Stomach (tissue), 9 donors: ENCODE data around the gene RETREG2. TPM values are rescaled to one million over a fixed set of nuclear protein-coding genes. Genes with fewer than 3 reads are reported as not detected.
A peak's percentile ranks its signal among the peaks of the same experiment; 100 is the strongest.

Experiments
- DNase-seq, 2 donors: peaks; one replicate each; pipeline versions ENCODE4 v3.0.0 to v3.0.0-alpha.2; 2013 to 2019
- H3K27ac ChIP-seq, 5 donors: fragments of 200-600 bp in 4 of 5; sonication (generic) in 4 of 5; one replicate each; pipeline ENCODE4 v1.5.1; 2013 to 2019; ENCODE audit warnings: mild to moderate bottlenecking in 1 of 5, moderate library complexity in 1 of 5
- H3K27me3 ChIP-seq, 3 donors: fragments of 200-600 bp; sonication (generic); one replicate each; pipeline ENCODE4 v1.5.1; 2017 to 2019; ENCODE audit warnings: mixed run types in 1 of 3
- H3K36me3 ChIP-seq, 4 donors: fragments of 200-600 bp; sonication (generic); 1 replicate in 3 of 4; 2 replicates in 1 of 4; pipeline ENCODE4 v1.5.1; 2016 to 2019
- H3K4me1 ChIP-seq, 4 donors: fragments of 200-600 bp; sonication (generic); one replicate each; pipeline ENCODE4 v1.5.1; 2016 to 2019
- H3K4me3 ChIP-seq, 4 donors: fragments of 200-600 bp; sonication (generic) in 3 of 4; one replicate each; pipeline ENCODE4 v1.5.1; 2016 to 2019; ENCODE audit warnings: mild to moderate bottlenecking in 1 of 4
- H3K9me3 ChIP-seq, 4 donors: fragments of 200-600 bp; sonication (generic); one replicate each; pipeline ENCODE4 v1.5.1; 2016 to 2019
- CTCF ChIP-seq, 7 experiments: fragments of 450-650 bp in 4 of 7; fragments of 200-600 bp in 3 of 7; sonication (generic) in 3 of 7; IDR thresholded peaks; one replicate each; pipeline ENCODE4 v1.5.1; 2016 to 2019; ENCODE audit warnings: antibody characterized with exemption in 7 of 7, control low read depth in 2 of 7, mild to moderate bottlenecking in 1 of 7
- EP300 ChIP-seq: sonication (generic); formaldehyde crosslinking; IDR thresholded peaks from one replicate; pipeline ENCODE4 v1.6.1; 2017; ENCODE audit warnings: antibody characterized with exemption
- POLR2A ChIP-seq, 4 donors: fragments of 450-650 bp; IDR thresholded peaks; one replicate each; pipeline ENCODE4 v1.6.1; 2016; ENCODE audit warnings: antibody characterized with exemption in 4 of 4, control low read depth in 2 of 4, mild to moderate bottlenecking in 1 of 4, moderate library complexity in 1 of 4
- POLR2AphosphoS5 ChIP-seq, 3 donors: sonication (generic); formaldehyde crosslinking; IDR thresholded peaks; one replicate each; pipeline ENCODE4 v1.6.1; 2016; ENCODE audit warnings: antibody characterized with exemption in 3 of 3
- WGBS, 5 donors: extraction: QIAGEN DNeasy Blood & Tissue Kit in 3 of 5; methylation state at CpG; one replicate each; pipeline versions ENCODE4 v1.1.5 to v1.1.7; 2013 to 2018; 5-methylcytosine and 5-hydroxymethylcytosine counted together
- intact Hi-C: fragments of 100-400 bp; cut with DNase I; formaldehyde crosslinking; loops from one replicate; pipeline ENCODE4 v1.15.1; 2023; ENCODE audit warnings: low total_unique reads
- polyA plus RNA-seq, 3 donors: library from polyadenylated mRNA; stranded (reverse); fragments of 200-250 nt; gene quantifications; one replicate each; pipeline ENCODE4 v1.2.3, GENCODE V29; 2013
- total RNA-seq, 5 donors: library from RNA; depleted of rRNA; stranded (reverse); fragments of >200 nt; gene quantifications; one replicate each; pipeline versions ENCODE4 v1.1.0 to v1.2.3, GENCODE V29; 2014 to 2016
- donor health status: healthy with polysubstance abuse.
- donor health status: Bipolar disorder and iron deficiency.
- donor health status: healthy.

RETREG2 gene
- total and polyA plus RNA-seq, 8 donors, result 23.9 to 97.3 (median 43.0) TPM

- H3K27ac ChIP-seq, result no peak overlapping the region
- H3K36me3 ChIP-seq, result peaks cover 12 to 40% (median 36%) of the 10 kb centered on the region in 4 donors
- no peak for TF ChIP-seq CTCF (IDR thresholded peaks at IDR 0.05)
- no peak for TF ChIP-seq POLR2AphosphoS5 (IDR thresholded peaks at IDR 0.05)
- no peak for TF ChIP-seq POLR2A (IDR thresholded peaks at IDR 0.05)
- no peak for TF ChIP-seq EP300
- no peaks in the 10 kb centered on the region for H3K9me3 ChIP-seq
- no peak overlapping the region for H3K4me3 ChIP-seq
- H3K27me3 ChIP-seq, result no peaks in the 10 kb centered on the region
- peaks cover 4 to 19% (median 16%) of the 10 kb centered on the region in 4 donors for H3K4me1 ChIP-seq
- no peak for DNase-seq
- intact Hi-C loops, result loop anchor here (5.0 to 10.0 kb wide), 2 partner anchors 101 to 133 kb away; no protein-coding TSS in a partner anchor
- WGBS, 5 donors, result 73 to 88% (median 81%) methylated on average over 4 of the region's 4 CpGs
Measured at GRCh38 chr2:219158025-219158424, 20.1 kb upstream of the RETREG2 start.

- intact Hi-C loops, result loop anchor here (5.0 to 10.0 kb wide), 2 partner anchors 101 to 134 kb away; no protein-coding TSS in a partner anchor
- no peak for TF ChIP-seq POLR2A (IDR thresholded peaks at IDR 0.05)
- no peak overlapping the region for H3K4me3 ChIP-seq
- no peaks in the 10 kb centered on the region for H3K9me3 ChIP-seq
- H3K27me3 ChIP-seq, result no peaks in the 10 kb centered on the region
- no peak overlapping the region for H3K27ac ChIP-seq
- peaks cover 4 to 19% (median 16%) of the 10 kb centered on the region in 4 donors for H3K4me1 ChIP-seq
- WGBS, 5 donors, result 78 to 90% (median 83%) methylated on average over 3 of the region's 3 CpGs
- DNase-seq, result no peak
- peaks cover 12 to 35% (median 31%) of the 10 kb centered on the region in 4 donors for H3K36me3 ChIP-seq
Measured at GRCh38 chr2:219158586-219158985, 19.5 kb upstream of the RETREG2 start.

GRCh38 chr2:219159771-219160185 lies 18.3 kb upstream of the RETREG2 start:
- TF ChIP-seq EP300 (no peak), CTCF (IDR thresholded peaks at IDR 0.05) (no peak), POLR2AphosphoS5 (IDR thresholded peaks at IDR 0.05) (no peak), POLR2A (IDR thresholded peaks at IDR 0.05) (no peak)
- H3K9me3 ChIP-seq, result no peaks in the 10 kb centered on the region
- intact Hi-C loops, result loop anchor here (5.0 to 10.0 kb wide), 3 partner anchors 102 to 143 kb away; no protein-coding TSS in a partner anchor
- peaks cover 4 to 19% (median 16%) of the 10 kb centered on the region in 4 donors for H3K4me1 ChIP-seq
- peak in 1 of 2 donors; percentile 20 for DNase-seq
- peak overlapping the region; percentile 90 to 99 (median 96) for H3K27ac ChIP-seq
- peak overlapping the region; percentile 53 to 81 (median 68) for H3K4me3 ChIP-seq
- H3K27me3 ChIP-seq, result no peaks in the 10 kb centered on the region
- peaks cover 12 to 26% (median 24%) of the 10 kb centered on the region in 4 donors for H3K36me3 ChIP-seq
- WGBS, 5 donors, result 4 to 6% (median 5%) methylated on average over 18 of the region's 18 CpGs

- no peaks in the 10 kb centered on the region for H3K9me3 ChIP-seq
- no peak for TF ChIP-seq EP300
- peak in 5 of 7 experiments; percentile 96 to 99 (median 98) for TF ChIP-seq CTCF (IDR thresholded peaks at IDR 0.05)
- peak; percentile 41 to 69 (median 61) for TF ChIP-seq POLR2AphosphoS5 (IDR thresholded peaks at IDR 0.05)
- 0 to 1% (median 1%) methylated on average over 39 to 70 of the region's 70 CpGs for WGBS, 5 donors
- intact Hi-C loops, result loop anchor here (5.0 kb wide), 1 partner anchor 142 kb away; no protein-coding TSS in a partner anchor
- peaks cover 12 to 25% (median 23%) of the 10 kb centered on the region in 4 donors for H3K36me3 ChIP-seq
- peak within 1 kb of the TSS; percentile 90 to 99 (median 96) for H3K27ac ChIP-seq
- peaks cover 4 to 19% (median 16%) of the 10 kb centered on the region in 4 donors for H3K4me1 ChIP-seq
- H3K27me3 ChIP-seq, result no peaks in the 10 kb centered on the region
- DNase-seq, result peak; percentile 97 to 99
- H3K4me3 ChIP-seq, result peak within 1 kb of the TSS; percentile 53 to 81 (median 68)
Measured at GRCh38 chr2:219160186-219161017, 17.7 kb upstream of the RETREG2 start, which contains the start of gene NHEJ1. Gene NHEJ1, minus strand, starts transcription at chr2:219160815. Its CDS starts 2,453 bp downstream, at chr2:219158362.
